ENCODE data around the gene DIAPH2. TPM values are rescaled to one million over a fixed set of nuclear protein-coding genes. Genes with fewer than 3 reads are reported as not detected.
"Not testable (repeated sequence)": the region's sequence is repeated elsewhere in the genome, so short reads cannot be mapped to it uniquely, and the experiment has no call there.

The DIAPH2 gene
- 8.9 TPM for polyA plus RNA-seq (ENCODE audit: insufficient read length)
- long read RNA-seq, donor 1, partial matches to known transcripts, result 0 of 1 reads
- long read RNA-seq, donor 1, other reads (novel, unspliced or antisense), result 0 of 1 reads
- long read RNA-seq, donor 2, result 0 reads
- long read RNA-seq, donor 3, result 0 reads
- long read RNA-seq, donor 4, result 0 reads
- long read RNA-seq, donor 5, result 0 reads
- long read RNA-seq, donor 6, result 0 reads
- long read RNA-seq, donor 7, result 0 reads
- long read RNA-seq, donor 8, result 0 reads

GRCh38 chrX:96684339-96685209 is at the start of gene DIAPH2:
DIAPH2 (plus strand) TSS chrX:96684842.
- DNase-seq, result peak; percentile 50

GRCh38 chrX:96650023-96650422 is 34.6 kb upstream of the DIAPH2 start:
- no peak for DNase-seq

- DNase-seq, result no peak
Measured at GRCh38 chrX:96655947-96656623, 28.6 kb upstream of the DIAPH2 start.

- DNase-seq, result no peak
Measured at GRCh38 chrX:96682516-96682915, 2.1 kb upstream of the DIAPH2 start.

- DNase-seq, result no peak
Measured at GRCh38 chrX:96683997-96684338, 674 bp upstream of the DIAPH2 start.

- no peak for DNase-seq
Measured at GRCh38 chrX:96685210-96686099, 813 bp downstream of the DIAPH2 start.

- no peak for DNase-seq
Measured at GRCh38 chrX:96687776-96688175, 3.1 kb downstream of the DIAPH2 start.

- no peak for DNase-seq
Measured at GRCh38 chrX:96688789-96689188, 4.1 kb downstream of the DIAPH2 start.

- no peak for DNase-seq
Measured at GRCh38 chrX:96689991-96690390, 5.3 kb downstream of the DIAPH2 start.

GRCh38 chrX:96692454-96692853 is 7.8 kb downstream of the DIAPH2 start:
- no peak for DNase-seq

GRCh38 chrX:96692890-96693289 is 8.2 kb downstream of the DIAPH2 start:
- no peak for DNase-seq

- no peak for DNase-seq
Measured at GRCh38 chrX:96693407-96693806, 8.8 kb downstream of the DIAPH2 start.

- no peak for DNase-seq
Measured at GRCh38 chrX:96696462-96696861, 11.8 kb downstream of the DIAPH2 start.

GRCh38 chrX:96700625-96701024 is 16.0 kb downstream of the DIAPH2 start:
- no peak for DNase-seq

GRCh38 chrX:96703379-96703778 is 18.7 kb downstream of the DIAPH2 start:
- DNase-seq, result no peak

GRCh38 chrX:96703816-96704215 is 19.2 kb downstream of the DIAPH2 start:
- DNase-seq, result no peak

- no peak for DNase-seq
Measured at GRCh38 chrX:96704629-96705028, 20.0 kb downstream of the DIAPH2 start.

GRCh38 chrX:96705905-96706304 is 21.3 kb downstream of the DIAPH2 start:
- DNase-seq, result no peak

GRCh38 chrX:96707804-96708203 is 23.2 kb downstream of the DIAPH2 start:
- DNase-seq, result no peak

GRCh38 chrX:96710031-96710430 is 25.4 kb downstream of the DIAPH2 start:
- no peak for DNase-seq

- no peak for DNase-seq
Measured at GRCh38 chrX:96713303-96713702, 28.7 kb downstream of the DIAPH2 start.

GRCh38 chrX:96714393-96714792 is 29.8 kb downstream of the DIAPH2 start:
- not testable (repeated sequence) for DNase-seq

Measured in left kidney (tissue), 8 donors.